SKM-1 (cell line): ENCODE measurements around the gene SMIM31.

Experiments
- DNase-seq: peaks from one replicate; lab custom pipeline; 2025; ENCODE audit not compliant: unreplicated experiment; lab: John Stamatoyannopoulos, UW

SMIM31 gene

DNA sequence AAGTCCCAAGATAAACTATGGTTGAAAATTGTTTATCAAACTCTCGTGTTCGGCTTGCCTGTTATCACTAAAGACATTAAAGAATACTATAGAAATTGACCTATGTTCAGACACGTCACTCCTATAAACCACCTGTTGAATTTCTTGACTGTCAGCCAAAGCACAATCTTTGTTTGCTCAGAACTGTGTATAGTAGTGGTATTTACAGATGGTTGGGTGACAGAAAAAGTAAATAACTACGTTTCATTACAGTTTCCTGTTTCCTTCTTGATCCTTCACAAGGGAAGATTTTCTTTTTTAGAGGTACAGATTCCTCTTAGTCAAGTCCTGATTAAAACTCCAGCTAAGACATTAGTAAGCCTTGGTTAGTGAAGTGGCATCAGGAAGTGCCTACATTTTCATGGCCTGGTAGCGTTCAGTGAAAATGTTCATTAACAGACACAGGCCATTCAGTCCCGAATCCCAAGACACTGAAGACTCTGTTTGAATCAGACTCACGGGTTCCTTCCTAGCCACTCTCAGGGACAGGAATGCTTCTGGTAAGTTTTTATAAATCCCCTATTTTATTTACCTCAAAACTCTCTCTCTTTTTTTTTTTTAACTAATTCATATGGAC, at the start of gene SMIM31:
Gene SMIM31, plus strand, starts transcription at position 259 of the 616 bp plus-strand sequence. CDS start 16,313 bp downstream, outside the sequence.
- no peak for DNase-seq

DNA sequence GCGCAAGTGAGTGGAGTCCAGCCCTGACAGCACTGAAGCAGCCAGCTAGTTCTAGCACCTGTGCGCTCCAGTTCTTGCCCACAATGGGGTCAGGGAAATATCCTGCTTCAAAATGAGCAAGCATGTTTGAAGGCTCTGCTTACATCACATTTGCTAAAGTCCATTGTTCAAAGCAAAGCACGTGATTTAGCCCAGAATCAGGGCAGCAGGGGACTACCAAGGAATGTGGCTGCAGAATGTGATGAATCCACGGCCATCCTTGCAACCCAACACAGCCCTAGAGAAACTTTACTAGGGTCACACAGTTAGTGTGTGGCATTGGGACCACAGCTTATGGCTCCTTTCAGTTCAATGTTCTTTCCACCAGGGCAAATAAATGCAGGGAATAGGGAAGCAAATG, 47.3 kb upstream of the SMIM31 start:
- no peak for DNase-seq

DNA sequence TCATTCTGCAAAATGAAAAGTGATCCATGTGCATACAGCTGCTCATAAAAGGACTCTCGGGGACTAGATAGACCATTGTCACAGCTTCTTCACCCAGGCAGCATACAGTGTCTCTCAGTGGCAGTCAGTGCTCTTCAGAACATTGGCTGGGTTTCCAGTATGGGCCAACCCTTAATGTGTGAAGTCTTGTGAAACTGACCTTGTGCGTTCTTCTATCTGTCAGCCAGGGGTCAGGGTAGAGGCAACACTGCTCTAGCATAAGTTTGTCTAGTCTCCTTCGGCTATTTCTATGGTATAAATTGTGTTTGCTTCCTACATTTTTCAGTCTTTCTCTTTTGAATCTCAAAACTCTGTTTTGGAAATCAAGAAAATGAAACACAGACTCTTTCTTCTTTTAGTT, 37.0 kb upstream of the SMIM31 start:
- DNase-seq, result no peak

- no peak for DNase-seq
Observed at GRCh38 chr4:164718827-164719226, 35.1 kb upstream of the SMIM31 start.

DNA sequence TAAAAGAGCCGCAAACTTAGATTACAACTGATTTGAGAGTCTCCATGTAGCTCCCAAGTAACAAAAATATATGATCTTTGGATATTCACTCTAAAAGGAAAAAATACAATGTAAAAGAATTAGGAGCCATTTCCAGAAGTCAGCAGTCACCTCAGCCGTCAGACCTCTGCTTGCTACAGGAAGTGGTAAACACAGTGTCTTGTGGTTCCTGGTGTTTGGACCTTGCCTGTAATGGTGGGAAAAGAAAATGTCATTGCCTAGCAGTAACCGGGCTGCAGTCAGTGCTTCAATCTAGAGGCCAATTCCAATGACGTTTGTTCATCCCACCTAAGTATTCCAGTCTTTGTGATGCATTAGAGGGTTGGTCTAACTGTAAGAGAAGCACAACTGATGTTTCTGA, 28.9 kb upstream of the SMIM31 start:
- DNase-seq, result no peak

DNA sequence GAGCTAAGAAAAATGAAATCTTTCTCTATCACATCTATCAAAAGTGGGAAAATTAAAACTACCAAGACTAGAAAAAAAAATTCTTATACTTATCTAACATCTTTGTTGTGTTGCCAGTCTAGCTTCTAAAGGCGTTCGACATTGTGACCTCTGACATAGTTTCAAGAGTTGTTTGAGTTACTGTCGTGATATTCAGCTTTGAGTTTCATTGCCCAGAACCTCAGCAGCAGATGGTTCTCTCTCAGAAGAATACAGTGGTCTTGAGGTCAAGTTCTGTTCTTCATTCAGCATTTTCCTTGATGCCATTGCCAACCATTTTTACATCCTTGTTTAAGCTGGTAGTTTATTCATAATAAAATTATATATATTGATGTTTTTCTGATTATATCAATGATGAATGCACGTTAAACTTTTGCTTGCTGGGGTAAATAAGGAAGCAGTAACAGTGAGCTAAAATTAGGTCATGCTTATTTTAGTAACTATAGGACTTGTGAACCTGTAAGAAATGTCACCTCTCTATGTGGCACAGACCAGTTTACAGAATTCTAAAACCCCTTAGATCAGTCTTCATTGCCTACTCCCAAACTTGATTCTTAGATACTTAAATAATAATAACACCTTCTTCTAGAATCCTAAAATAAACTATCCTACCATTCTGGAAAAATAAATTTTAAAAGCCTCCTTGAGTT, 23.1 kb upstream of the SMIM31 start:
- DNase-seq, result no peak

DNA sequence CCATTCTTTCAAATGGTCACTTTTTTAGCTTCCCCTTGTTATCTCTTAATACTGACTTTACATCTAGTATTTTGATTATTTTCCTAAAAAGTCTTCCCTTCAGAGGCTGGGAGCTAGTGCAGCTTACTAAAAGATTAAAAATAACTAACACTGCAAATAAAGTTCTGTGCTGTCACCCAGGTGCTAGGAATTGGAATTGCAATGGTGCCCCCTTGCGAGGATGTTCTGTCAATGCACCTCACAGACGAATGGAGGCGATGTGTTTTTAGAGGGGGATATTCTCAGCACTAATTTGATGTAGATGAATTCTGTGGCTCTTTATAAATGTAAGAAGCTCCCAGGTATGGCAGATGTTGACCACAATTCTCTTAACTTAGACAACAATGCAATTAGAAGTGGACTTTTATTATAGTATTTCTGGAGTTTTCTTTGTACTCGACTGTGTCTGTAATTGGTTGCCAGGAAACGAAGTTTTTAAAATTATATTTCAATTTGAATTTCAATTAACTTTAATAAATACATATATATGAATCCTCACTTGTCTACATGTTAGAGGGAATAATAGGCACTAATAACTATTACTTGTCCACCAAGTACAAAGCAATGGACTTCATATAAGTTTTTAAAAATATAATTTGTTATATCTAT, 22.0 kb upstream of the SMIM31 start:
- DNase-seq, result peak; percentile 20

DNA sequence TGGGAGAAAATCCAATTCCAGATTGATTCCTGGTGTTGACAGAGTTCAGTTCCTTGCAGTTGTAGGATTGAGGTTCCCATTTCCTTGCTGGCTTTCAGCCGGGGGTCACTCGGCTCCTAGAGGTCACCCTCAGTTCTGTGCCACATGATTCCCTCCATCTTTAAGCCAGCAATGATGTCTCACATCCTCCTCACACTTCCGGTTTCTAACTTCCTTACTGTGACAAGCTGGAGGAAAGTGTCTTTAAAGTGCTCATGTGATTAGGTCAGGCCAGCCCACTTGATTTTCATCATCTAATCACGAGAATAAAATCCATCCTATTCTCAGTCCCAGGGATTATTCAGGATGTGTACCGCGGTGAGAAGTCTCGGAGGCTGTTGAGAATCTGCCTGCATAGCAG, 19.4 kb upstream of the SMIM31 start:
- DNase-seq, result no peak

- DNase-seq, result peak; percentile 17
Observed at GRCh38 chr4:164748375-164748774, 5.6 kb upstream of the SMIM31 start.

DNA sequence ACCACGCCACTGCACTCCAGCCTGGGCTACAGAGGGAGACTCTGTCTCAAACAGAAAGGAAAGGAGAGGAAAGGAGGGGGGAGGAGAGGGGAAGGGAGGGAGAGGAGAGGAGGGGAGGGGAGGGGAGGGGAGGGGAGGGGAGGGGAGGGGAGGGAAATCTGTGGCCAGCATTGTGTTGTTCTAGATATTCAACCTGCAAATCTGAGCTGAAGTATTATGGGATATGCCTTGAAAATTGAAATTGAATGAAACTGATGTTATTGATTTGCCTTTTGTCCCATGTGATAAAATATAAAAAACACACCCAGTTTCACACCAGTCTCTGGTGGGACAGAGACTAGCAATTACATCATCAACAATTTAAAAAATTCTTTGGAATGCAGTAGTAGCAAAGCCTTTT, 1.5 kb downstream of the SMIM31 start:
- DNase-seq, result no peak

- no peak for DNase-seq
Observed at GRCh38 chr4:164756686-164757085, 2.8 kb downstream of the SMIM31 start.

DNA sequence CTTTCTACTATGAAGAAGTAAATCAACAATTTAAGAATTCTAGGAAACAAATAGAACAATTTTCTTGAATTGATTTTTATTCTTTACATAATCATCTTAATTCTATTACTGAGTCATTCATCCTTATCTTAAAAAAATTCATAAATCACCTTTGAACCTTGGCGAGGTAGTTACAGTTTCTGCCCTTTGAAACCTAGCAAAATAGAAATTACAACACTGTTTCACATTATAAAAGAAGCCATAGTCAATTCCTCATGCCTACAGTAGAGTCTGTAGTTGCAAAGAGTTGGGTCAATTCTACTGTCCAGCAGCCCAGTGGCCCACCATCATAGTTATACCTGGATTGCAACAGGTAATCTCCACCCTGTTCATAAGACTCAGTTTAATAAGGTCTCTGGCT, 7.3 kb downstream of the SMIM31 start:
- DNase-seq, result no peak

DNA sequence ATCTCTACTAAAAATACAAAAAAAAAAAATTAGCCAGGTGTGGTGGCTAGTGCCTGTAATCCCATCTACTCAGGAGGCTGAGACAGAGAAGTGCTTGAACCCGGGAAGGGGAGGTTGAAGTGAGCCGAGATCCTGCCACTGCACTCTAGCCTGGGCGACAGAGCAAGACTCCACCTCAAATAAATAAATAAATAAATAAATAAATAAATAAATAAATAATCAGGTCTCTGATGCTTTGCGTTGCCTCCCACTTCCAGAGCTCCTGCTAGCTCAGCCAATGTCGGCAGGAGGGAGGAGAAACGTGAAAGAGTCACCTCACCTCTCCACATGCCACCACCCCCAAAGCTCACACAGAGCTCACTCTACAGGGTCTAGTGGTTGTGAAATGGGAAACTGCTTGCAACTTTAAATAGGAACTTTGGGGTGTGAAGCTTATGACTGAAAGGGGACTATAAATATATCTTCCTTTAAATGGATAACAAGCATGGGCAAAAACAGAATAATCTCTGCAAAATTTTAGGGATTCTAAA, 7.9 kb downstream of the SMIM31 start:
- DNase-seq, result no peak

- no peak for DNase-seq
Observed at GRCh38 chr4:164765096-164765495, 11.2 kb downstream of the SMIM31 start.

- DNase-seq, result no peak
Observed at GRCh38 chr4:164765833-164766232, 11.9 kb downstream of the SMIM31 start.

DNA sequence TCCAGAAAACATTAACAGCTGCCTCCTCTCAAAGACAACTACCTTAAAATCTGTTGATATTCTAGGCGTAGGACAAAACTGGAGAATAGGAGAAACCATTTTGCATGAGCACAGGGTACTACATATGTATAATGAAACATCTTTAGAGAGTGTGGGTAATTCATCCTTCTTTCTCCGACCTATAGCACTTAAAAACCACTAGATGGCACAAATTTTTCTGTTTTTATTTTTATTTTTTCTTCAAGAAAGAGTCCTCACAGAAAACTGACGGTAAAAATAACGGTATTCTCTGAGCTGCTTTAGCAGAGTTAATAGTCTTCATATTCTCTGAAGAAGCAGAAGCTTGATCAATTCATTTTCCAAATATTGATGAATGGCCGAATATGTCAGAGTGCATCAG, 14.6 kb downstream of the SMIM31 start:
- DNase-seq, result peak; percentile 7

- DNase-seq, result no peak
Observed at GRCh38 chr4:164770010-164770724, 16.2 kb downstream of the SMIM31 start.

DNA sequence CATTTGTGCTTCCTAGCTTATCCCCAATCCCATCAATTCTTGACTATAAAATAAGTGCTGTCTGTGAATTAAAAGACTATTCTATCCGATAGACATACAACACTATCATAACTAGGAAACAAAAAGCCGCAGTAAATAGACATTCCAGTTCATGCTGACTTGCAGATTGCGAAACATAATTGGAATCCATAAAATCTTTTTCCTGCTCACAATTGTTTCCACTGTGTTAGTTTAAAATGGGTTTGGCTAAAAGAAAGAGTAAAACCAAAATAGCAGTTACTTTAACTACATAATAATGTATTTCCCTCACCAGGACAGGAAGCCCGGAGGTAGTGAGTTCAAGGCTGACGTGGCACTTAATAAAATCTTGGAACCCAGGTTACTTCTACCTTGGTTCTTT, 17.2 kb downstream of the SMIM31 start:
- DNase-seq, result no peak

GRCh38 chr4:164772076-164772475, 18.1 kb downstream of the SMIM31 start:
- no peak for DNase-seq

- DNase-seq, result no peak
Observed at GRCh38 chr4:164779080-164779479, 25.1 kb downstream of the SMIM31 start.

DNA sequence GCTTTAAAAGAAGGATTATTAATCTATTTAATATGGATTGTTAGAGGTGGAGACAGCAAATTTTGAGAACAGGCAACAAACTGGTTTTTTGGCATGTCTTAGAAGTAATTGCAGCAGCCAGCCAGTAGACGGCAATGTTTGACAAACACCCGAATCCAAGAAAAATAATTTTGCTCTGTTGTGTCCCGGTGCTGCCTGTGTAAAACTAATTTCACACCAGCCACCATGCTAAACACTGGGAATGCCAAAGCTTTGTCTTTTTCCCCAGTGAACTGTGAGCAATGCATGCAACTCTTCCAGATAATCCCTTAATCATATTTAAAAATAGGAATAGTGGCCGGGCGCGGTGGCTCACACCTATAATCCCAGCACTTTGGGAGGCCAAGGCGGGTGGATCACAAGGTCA, 25.9 kb downstream of the SMIM31 start:
- DNase-seq, result no peak

DNA sequence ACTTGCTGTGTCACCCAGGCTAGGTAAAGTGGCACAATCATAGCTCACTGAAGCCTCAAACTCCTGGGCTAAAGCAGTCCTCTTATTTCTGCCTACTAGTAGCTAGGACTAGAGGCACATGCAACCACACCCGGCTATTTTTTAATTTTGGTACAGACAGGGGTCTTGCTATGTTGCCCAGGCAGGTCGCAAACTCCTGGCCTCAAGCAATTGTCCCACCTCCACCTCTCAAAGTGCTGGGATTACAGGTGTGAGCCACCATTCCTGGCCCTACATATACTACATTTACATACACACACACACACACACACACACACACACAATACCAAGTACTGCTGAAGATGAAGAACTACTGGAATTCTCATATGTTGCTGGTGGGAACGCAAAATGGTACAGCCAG, 26.9 kb downstream of the SMIM31 start:
- DNase-seq, result no peak
